ENCODE results near the gene AP2A2.
"Not testable (repeated sequence)": the region's sequence is repeated elsewhere in the genome, so short reads cannot be mapped to it uniquely, and the experiment has no call there.

The AP2A2 gene

DNA sequence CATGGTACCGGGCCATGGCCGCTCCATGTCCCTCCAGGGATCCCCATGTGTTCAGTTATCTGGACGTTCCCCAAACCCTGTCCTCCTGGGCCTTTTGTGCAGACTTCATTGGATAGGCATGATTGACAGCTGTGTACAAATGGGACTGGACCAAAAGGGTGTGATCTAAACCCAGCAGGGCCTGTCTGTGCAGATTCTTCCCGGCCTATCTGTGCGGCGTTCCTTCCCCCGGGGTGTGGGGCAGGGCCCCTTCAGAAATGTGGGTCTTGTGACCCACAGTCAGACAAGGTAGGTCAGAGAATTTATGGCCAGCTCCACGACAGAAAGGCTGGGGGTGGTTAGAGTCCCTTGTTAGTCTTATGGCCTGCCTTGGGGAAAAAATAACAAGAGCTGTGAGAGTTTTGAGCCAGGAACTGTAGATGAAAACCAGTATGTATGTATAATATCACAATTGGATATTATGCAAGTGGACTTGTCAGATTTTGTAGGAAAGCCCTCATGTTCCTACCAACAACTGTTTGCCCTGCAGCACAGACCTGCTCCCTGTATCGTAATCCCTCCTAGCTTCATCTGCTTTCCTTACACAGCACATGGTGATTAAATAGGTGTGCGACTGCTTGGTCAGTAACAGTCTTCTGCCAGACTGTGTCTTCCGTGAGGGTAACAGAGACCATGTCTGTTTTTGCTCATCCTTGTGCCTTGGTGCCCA is 31.7 kb downstream of the AP2A2 start:
- DNase-seq = no peak

DNA sequence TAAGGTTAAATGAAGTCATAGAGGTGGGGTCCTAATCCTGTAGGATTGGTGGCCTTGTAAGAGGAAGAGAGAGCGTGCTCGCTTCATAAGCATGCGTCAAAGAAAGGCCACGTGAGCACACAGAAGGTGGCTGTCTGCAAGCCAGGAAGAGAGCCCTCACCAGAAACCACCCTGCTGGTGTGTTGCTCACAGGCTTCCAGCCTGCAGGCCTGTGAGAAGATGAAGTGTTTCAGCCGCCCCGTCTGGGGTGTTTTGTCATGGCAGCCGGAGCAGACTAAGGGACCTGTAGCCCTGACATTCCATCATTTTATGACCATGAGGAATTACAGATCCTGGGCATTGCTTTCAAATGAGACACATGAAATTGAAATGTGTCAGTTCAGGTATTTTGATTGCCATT is 32.4 kb downstream of the AP2A2 start:
- DNase-seq = no peak

DNA sequence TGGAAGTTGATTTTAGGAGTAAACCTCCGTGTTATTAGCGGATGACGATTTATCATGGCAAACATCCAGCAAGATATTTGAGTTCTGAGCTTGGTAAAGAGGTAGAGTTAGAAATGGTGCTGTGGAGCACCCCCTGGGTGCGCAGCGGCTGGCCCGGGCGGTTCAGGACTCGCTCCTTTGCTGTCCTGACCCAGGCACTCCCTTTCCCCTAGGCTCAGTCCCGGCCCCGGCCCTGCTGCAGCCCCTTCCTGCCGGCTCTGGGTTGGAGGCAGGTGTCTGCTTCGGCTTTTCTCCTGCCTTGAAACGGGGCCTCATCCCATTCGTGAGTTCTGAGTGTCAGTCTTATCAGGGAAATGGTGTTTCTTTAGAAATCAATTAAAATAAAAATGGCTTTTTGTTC is 33.4 kb downstream of the AP2A2 start:
- DNase-seq = no peak

DNA sequence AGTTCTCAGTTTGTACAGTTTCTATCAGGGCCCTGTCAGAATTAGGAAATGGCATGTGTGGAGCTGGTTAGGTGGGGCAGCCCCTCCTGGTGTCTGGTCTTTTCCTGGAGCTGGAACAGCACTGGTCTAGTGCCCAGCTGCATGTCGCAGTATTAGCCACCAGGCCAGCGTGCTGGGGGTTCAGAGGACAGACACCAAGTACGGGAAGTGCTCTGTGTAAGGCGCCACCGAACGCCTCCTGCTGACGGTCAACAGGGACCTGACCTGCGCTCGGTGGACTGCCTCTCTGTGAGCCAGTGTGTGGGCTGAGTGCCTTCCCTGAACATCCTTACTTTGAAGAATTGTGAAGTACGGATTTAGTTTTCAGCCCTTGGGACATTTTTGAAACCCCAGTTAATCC is 33.9 kb downstream of the AP2A2 start:
- DNase-seq = no peak

DNA sequence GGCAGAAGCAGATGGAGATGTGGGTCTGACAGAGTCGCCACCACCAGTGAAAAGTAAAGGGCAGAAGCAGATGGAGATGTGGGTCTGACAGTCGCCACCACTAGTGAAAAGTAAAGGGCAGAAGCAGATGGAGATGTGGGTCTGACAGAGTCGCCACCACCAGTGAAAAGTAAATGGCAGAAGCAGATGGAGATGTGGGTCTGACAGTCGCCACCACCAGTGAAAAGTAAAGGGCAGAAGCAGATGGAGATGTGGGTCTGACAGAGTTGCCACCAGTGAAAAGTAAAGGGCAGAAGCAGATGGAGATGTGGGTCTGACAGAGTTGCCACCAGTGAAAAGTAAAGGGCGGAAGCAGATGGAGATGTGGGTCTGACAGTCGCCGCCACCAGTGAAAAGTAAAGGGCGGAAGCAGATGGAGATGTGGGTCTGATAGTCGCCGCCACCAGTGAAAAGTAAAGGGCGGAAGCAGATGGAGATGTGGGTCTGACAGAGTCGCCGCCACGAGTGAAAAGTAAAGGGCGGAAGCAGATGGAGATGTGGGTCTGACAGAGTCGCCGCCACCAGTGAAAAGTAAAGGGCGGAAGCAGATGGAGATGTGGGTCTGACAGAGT is 35.7 kb downstream of the AP2A2 start:
- not testable (repeated sequence) for DNase-seq

DNA sequence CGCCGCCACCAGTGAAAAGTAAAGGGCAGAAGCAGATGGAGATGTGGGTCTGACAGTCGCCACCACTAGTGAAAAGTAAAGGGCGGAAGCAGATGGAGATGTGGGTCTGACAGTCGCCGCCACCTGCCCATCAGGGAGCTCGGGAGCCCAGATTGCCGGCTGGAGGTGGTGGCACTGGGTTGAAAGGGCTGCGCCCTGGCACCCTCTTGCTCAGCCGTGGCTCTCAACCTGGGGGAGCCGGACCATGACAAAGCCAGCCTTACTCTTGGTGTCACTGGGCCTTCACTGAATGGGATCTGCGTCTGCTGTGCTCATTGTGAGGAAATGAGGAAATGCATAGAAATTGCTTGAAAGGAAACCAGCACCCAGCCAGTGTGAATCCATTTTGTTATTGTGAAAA is 36.3 kb downstream of the AP2A2 start:
- no peak for DNase-seq

DNA sequence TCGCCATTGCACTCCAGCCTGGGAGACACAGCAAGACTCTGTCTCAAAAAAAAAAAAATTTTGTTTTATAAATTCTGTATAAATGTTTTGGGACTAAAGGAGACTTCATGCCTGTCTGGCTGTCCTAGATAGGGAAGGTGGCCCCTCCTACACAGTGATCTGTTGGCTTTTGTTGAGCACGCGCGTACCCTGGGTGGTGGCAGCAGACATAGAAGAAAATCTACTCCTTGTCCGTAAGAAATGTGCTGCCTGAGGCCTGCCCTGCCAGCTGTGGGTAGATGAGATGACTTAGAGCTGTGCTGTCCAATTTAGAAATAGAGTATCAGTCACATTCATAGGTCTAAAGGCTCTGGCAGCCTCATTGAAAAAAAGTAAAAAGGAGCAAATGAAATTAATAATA is 37.0 kb downstream of the AP2A2 start:
- DNase-seq = no peak

DNA sequence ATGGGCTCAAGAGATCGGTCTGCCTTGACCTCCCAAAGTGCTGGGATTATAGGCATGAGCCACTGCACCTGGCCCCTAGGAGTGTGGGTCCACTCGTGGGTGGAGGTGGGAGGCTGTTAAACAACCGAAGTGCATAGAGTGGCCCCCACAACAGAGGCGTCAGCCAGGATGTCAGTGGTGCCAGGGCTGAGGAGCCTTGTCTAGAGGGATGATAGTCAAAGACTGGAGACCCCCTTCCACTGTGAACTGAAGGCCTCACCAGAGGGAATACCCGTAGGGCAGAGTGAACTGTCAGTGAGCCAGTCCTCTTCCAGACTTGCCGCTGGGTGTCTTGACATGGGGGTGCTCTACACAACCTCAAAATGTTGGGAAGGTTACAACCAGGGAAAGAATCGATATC is 38.2 kb downstream of the AP2A2 start:
- no peak for DNase-seq

DNA sequence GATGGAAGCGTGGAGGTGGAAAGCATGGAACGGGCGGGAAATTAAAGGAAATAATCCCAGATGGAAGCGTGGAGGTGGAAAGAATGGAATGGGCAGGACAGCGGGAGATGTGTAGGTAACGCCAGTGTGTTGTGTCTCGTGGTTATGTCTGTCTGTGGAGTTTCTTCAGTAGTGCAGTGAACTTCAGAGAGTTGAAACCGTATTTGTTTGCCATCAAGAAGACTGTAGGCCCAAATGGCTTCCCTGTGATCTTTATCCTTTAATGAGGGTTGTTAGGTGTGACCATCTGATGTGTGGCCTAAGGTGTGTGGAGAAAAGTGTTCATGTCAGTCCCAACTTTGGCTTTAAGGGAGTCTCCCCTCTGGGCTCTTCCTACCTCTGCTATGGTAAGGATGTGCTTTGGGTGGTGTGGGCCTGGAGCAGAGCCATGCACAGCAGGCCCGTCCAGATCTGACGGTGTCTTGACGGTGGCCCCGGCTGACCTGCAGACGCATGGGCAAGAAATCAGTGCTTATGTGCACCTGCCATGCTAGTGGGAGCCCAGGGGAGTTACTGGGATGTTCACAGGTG is 39.6 kb downstream of the AP2A2 start:
- DNase-seq = no peak

DNA sequence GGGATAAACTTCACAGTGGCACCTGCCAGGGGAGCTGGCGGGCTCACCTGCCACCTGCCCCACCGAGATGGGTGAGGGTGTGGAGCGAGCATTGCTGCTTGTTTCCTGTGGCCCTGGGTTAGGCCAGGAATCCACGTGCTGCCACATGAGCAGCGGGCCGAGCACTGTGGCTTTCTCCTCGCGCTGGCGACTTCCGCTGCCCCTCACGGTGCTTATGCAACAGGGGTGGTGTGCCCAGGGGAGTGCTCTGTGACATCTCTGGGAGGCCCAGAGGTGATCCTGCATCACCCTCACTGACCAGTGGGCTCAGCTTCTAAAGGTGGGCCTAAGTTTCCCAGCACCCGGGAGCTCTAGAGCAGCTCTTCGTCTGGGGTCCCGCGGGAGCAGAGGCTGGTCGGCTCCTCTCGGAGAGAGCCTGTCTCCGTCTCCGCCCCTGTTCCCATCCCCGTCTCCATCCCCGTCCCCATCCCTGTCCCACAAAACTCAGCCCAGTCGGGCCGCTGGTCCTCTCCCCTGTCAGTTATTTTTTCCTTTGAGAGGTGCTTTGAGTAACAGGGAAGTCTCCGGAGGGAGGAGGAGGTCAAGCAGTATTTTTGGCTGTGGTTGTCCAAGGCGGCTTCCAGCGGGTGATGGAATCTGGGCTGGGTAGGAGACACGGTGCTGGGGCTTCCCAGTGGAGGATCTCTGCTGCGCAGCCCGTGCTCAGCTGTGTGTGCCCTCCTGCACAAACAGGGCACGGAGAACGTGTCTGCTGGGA is 42.5 kb downstream of the AP2A2 start:
- DNase-seq = no peak

DNA sequence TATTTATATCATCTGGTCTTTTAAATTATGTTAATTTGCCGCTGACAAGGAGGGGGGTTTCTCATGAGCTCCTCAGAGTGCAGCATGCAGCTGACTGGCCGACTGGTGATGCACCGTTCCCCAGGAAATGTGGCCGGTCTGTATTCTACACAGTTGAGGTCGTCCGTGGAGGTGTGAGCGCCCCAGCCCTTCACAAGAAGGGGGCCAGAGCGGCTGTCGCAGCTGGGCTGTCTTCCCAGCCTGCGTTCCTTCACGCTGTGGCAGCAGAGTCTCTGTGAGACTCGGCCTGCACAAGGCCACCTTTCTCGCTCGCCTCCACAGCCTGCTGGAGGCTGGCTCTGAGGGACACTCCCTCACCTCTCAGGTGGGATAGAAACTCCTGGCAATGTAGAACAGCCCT is 43.2 kb downstream of the AP2A2 start:
- no peak for DNase-seq

DNA sequence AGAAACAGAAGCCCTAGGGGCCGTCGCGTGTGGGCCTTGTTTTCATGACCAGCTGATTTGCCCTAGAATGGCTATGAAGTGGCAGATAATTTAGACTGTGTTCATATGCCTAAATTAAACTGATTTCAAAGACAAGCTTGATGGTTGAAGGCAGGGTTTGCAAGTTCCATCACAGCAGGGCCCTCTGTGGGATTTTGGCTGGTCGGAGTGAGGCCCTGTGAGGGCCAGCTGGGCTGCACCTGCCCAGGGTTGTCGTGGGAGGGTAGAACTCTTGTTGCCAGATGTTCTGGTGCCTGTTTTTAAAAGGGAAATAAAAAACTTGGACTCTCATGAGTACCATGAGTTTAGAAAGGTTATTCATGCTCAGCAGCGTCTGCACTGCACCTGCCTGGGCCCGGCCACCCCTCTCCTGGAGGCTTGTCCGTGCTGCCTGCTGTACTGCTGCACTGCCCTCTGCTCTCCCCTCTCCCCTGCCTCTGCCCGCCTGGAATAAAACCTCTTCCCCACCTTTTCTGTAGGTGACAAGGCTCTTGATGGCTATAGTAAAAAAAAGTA is 44.1 kb downstream of the AP2A2 start:
- no peak for DNase-seq

DNA sequence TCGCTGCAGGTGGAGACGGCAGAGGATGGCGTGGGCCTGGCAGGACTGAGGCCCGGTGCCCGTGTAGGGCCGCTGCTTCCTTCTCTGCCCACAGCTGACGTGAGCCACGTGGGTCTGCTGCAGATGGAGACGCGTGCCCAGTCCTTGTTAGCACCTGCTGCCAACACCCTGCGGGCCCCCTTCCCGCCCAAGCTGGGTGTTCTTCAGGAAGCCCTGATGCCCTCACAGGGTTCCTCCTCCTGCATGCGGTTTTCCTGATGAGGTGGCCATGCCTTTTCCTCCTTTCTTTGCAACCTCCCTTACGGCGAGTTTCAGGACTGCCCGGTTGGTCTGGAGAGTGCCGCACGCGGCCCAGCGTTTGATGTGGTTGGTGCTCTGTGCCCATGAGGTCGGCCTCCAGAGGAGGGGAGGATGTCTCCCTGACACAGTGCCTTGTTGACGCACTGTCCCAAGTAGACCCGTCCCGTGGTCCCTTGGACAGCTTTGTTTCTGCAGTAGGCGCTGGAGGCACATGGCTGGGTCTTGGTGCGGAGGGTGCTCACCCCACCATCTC is 44.7 kb downstream of the AP2A2 start:
- no peak for DNase-seq

DNA sequence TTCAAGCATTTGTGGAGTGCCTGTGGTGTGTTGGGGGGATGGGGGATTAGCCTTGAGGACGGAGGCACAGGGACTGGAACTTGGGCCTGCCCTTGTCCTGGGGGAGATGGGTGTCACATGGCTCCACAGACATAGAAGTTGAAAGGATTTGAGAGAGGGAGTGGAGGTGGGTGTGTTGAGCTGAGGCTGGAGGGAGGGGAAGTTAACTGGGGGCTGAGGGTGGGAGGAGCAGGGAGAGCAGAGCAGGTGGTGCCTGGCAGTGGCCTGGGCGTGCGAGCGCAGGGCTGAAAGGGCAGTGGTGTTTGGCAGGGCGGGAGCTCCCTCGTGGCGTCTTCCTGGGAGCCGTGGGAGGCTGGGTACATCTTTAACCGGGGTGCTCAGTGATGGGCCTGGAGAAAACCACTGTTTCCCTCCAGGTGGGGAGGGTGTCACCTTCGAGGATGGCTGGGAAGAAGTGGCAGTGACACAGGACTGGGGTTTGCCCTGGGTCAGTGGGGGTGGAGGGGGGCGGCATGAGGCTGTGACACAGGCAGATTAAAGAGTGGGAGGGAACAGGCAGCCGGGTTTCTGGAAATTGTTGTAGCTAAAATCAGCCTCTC is 45.5 kb downstream of the AP2A2 start:
- no peak for DNase-seq

DNA sequence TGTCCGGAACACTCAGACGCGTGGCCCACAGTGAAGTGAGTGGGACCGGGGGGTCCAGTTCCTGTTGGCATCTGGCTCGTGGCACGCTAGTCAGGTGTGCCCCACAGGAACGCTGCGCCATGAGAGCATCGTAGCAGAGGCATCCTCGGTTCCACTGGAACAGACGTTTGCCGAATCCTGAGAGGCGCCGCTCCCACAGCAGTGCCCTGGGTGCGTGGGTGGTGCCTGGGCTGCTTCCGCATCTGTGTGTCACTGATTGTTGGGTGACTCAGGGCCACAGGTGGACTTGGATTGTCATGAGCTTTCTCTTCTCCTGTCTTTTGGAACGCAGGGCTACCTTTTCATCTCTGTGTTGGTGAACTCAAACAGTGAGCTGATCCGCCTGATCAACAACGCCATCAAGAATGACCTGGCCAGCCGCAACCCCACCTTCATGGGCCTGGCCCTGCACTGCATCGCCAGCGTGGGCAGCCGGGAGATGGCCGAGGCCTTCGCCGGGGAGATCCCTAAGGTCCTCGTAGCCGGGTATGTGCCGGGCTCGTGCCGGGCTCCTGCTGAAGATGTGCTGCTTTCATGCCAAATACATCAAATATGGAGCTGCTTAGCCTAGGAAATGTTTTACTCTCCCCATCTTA is 46.2 kb downstream of the AP2A2 start:
- no peak for DNase-seq

DNA sequence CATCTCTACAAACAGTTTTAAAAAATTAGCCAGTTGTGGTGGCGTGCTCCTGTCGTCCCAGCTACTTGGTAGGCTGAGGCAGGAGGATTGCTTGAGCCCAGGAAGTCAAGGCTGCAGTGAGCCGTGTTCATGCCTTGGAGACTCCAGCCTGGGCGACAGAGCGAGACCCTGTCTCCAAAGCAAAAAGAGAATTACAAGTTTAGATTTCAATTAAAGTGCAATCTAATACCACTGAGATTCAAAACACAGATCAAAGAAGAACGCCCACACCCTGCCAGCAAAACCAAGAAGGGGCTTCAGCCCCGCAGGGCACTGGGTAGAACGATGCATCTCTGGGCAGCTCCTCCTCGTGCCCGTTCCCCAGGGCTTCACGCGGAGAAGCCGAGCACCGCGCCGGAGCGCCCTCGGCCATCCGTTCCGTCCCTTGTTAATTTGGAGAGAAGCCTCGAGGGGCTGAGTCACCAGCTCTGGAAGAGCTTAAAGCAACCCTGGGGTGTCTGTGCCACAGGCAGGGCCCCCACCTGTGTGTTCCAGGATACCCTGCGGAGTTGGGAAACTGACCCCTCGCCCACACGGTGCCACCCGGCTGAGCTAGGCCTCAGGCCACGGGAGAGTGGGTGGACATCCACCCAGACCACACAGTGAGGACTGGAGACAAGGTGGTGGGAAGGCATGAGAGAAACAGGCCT is 47.0 kb downstream of the AP2A2 start:
- DNase-seq = no peak

DNA sequence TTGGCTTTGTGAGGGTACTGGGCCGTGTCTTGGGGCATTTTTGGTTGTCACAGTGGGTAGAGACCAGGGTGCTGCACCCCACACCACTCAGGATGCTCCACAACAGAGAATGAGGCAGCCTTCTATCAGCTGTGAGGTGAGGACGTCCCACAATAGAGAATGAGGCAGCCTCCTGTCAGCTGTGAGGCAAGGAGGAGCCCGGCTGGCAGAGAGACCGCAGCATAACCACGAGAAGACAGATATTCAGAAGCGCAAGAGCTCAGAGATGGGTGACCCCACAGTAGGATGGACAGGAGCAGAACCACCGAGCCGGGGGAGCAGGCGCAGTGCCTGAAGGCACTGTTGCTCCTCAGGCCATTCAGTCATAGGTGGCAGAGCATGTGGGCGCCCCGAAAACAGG is 47.6 kb downstream of the AP2A2 start:
- DNase-seq = no peak

DNA sequence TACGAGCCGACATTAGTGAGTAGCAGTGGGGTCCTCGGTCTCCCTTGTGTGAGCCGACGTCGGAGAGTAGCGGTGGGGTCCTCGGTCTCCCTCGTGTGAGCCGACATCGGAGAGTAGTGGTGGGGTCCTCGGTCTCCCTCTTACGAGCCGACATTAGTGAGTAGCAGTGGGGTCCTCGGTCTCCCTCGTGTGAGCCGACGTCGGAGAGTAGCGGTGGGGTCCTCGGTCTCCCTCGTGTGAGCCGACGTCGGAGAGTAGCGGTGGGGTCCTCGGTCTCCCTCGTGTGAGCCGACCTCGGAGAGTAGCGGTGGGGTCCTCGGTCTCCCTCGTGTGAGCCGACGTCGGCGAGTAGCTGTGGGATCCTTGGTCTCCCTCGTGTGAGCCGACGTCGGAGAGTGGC is 49.7 kb downstream of the AP2A2 start:
- DNase-seq = not testable (repeated sequence)

DNA sequence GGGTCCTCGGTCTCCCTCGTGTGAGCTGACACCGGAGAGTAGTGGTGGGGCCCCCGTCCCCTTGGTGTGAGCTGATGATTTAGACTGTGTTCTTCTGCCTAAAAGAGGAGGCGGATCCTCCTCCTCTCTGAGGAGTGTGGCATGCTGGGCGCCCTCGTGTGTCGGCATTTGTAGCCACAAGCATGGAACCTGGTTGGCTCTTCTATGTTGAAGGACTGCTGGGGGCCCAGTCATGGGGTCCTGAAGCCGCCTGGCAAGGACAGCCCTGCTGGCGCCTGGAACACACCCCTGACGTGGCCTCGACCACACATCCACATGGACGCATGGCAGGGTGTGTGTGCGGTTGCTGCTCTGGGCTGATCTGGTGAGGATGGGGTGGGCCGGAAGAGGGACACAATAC is 50.2 kb downstream of the AP2A2 start:
- no peak for DNase-seq

DNA sequence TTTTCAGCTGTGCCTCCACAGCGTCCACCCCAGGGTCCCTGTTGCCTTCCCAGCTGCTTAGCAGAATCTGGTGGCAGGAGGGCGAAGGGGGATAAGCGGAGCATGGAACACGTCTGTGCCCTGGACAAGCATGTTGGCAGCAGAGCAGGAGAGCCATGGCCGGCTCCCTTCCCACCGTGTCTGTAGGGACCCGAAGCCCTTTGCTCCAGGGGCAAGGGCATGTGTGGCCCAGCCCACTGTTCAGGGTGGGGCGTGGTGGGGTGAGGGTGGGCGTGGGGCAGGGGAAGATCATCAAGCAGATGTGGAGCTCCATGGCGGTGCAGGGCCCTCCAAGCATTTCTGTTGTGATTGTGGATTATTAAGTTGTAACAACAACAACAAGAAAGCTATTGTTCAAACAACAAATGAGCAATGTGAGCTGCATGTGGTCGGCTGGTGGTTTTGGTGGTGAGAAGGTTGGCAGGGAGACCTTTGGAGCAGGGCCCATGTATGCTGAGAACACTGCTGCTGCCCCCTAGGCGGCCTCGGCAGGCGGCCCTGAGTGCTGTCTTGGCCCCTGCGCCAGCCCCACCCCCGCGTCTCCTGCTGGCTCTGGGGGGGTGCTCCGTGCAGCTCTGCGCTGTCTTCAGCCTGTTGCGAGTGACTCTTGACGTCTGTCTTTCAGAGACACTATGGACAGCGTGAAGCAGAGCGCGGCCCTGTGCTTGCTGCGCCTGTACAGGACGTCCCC is 50.9 kb downstream of the AP2A2 start:
- no peak for DNase-seq
